K562 (cell line): Measurements from ENCODE around the gene HOXB3. TPM values are rescaled to one million over a fixed set of nuclear protein-coding genes. Genes with fewer than 3 reads are reported as not detected.

ENCODE experiments used
- CTBP1 ChIP-seq: fragments of 450-650 bp; IDR thresholded peaks from 2 replicates; pipeline ENCODE4 v1.6.1; 2016; ENCODE audit warnings: borderline replicate concordance
- ETV1 ChIP-seq: fragments of 450-650 bp; conservative IDR thresholded peaks from 2 replicates; pipeline ENCODE4 v1.6.1; 2016; ENCODE audit warnings: missing genetic modification characterization, control low read depth, low read depth, missing compliant biosample characterization
- PYGO2 ChIP-seq: fragments of 450-650 bp; IDR thresholded peaks from 2 replicates; pipeline ENCODE4 v1.6.1; 2016; ENCODE audit warnings: mild to moderate bottlenecking, missing genetic modification characterization, moderate library complexity, missing compliant biosample characterization
- SAP30 ChIP-seq: fragments of 200-600 bp; sonication (generic); IDR thresholded peaks from 2 replicates; pipeline ENCODE4 v1.6.1; 2012; ENCODE audit warnings: borderline replicate concordance, low read depth, mild to moderate bottlenecking, moderate library complexity, low read length, control low read depth, inconsistent platforms; ENCODE audit not compliant: insufficient read depth, poor library complexity, severe bottlenecking
- ZBTB11 ChIP-seq, 3 experiments: fragments of 200-800 bp in 1 of 3; fragments of 250-450 bp in 1 of 3; fragments of 450-650 bp in 1 of 3; sonication (Bioruptor Pico) in 1 of 3; sonication (Bioruptor generic) in 1 of 3; formaldehyde crosslinking in 1 of 3; IDR thresholded peaks; 2 replicates each; pipeline versions ENCODE4 v1.6.1 to v1.8.0; 2016 to 2022; ENCODE audit warnings: mild to moderate bottlenecking in 2 of 3, missing genetic modification characterization in 2 of 3, missing compliant biosample characterization in 1 of 3, moderate library complexity in 1 of 3
- ZBTB17 ChIP-seq: fragments of 450-650 bp; formaldehyde crosslinking; IDR thresholded peaks from 2 replicates; pipeline ENCODE4 v1.4.0; 2020; ENCODE audit warnings: mild to moderate bottlenecking
- ZNF592 ChIP-seq: fragments of 450-650 bp; IDR thresholded peaks from 2 replicates; pipeline ENCODE4 v1.6.1; 2017; ENCODE audit warnings: antibody characterized with exemption, mild to moderate bottlenecking
- polyA plus RNA-seq, 8 experiments: library from polyadenylated mRNA; depleted of rRNA in 4 of 8; stranded (reverse) in 5 of 8; unstranded in 3 of 8; fragments of >200 nt; fragmentation: Nextera tagmentation in 2 of 8; fragmentation: Illumina TruSeq in 1 of 8; extraction: Ambion mirVana in 2 of 8; extraction: Trizol in 1 of 8; gene quantifications; 2 replicates each; pipeline versions ENCODE4 v1.2.1 to v1.2.3, GENCODE V29; 2011 to 2014; ENCODE audit warnings: inconsistent platforms in 1 of 8, missing spikeins in 1 of 8
- total RNA-seq, 7 experiments: library from RNA; depleted of rRNA in 6 of 7; stranded (reverse); fragments of >200 nt in 6 of 7; fragmentation: Illumina TruSeq in 2 of 7; extraction: Trizol in 2 of 7; gene quantifications; 2 replicates each; pipeline versions ENCODE4 v1.2.1 to v1.2.3, GENCODE V29; 2011 to 2021; ENCODE audit warnings: low replicate concordance in 1 of 7

The HOXB3 gene
- total and polyA plus RNA-seq, 9 of the 15 experiments (the other 6 are each of a cell fraction or from before 2014, with no cell fraction given), result 2.4 to 41.3 (median 20.2) TPM

GRCh38 chr17:48576479-48577309 is 13.3 kb downstream of the HOXB3 start (continued):
- TF ChIP-seq ZNF592 (peak; percentile 69), ZBTB11 (CRISPR knock-in tag; IDR thresholded peaks at IDR 0.05) (peak in 1 of 3 experiments; percentile 2; a peak in 1 of 6 replicates), ETV1 (tag) (0 out of 2 replicates have a peak, but pooled peaks have one; percentile 21), CTBP1 (no peak; the same call in 1 of the 2 replicates), SAP30 (peak; percentile 53), PYGO2 (tag) (peak; percentile 18; the same call in 1 of the 2 replicates), ZBTB17 (CRISPR knock-in tag) (peak; percentile 26; the same call in 1 of the 2 replicates)
